Measurements from ENCODE around the gene ZNF775. TPM values are rescaled to one million over a fixed set of nuclear protein-coding genes. Genes with fewer than 3 reads are reported as not detected.

ZNF775 gene
- total RNA-seq, 6 experiments from 2014 or later, result 0.44 to 1.6 (median 0.96) TPM

DNA sequence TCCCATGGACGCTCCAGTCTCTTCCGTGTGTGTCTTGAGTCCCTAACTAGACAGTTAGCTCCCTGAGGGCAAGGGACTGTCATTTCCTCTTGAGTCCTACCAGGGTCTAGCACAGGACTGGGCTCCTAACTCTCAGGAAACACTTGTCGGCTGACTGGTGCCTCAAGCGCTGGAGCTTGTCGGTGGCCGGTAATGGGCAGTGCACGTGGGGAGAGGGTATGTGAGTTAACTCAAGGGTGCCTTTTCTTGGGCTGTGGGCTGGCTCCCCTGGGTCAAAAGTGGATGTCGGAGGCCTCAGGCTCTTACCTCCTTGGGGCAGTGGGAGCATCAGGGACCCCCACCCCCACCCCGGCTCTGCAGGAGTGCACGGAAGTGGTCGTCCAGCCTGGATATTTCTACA is 32.9 kb downstream of the ZNF775 start:
- no peak for DNase-seq
- H3K27ac ChIP-seq, result no peak overlapping the region
- WGBS (ENCODE audit: insufficient coverage, low coverage, low lambda C conversion rate, missing lambda C conversion rate), result 88% methylated on average over 7 of the region's 11 CpGs
- intact Hi-C loops (cut with DNase I), result no loop called here
- H3K36me3 ChIP-seq, result peaks cover 0 to 5% (median 0%) of the 10 kb centered on the region in 4 donors
- H3K9me3 ChIP-seq, result no peaks in the 10 kb centered on the region
- ATAC-seq, result no peak
- H3K27me3 ChIP-seq, result no peaks in the 10 kb centered on the region
- peaks cover 0 to 20% (median 2%) of the 10 kb centered on the region in 4 donors for H3K4me1 ChIP-seq
- H3K4me3 ChIP-seq, result no peak overlapping the region
- TF ChIP-seq, protein P1, sequence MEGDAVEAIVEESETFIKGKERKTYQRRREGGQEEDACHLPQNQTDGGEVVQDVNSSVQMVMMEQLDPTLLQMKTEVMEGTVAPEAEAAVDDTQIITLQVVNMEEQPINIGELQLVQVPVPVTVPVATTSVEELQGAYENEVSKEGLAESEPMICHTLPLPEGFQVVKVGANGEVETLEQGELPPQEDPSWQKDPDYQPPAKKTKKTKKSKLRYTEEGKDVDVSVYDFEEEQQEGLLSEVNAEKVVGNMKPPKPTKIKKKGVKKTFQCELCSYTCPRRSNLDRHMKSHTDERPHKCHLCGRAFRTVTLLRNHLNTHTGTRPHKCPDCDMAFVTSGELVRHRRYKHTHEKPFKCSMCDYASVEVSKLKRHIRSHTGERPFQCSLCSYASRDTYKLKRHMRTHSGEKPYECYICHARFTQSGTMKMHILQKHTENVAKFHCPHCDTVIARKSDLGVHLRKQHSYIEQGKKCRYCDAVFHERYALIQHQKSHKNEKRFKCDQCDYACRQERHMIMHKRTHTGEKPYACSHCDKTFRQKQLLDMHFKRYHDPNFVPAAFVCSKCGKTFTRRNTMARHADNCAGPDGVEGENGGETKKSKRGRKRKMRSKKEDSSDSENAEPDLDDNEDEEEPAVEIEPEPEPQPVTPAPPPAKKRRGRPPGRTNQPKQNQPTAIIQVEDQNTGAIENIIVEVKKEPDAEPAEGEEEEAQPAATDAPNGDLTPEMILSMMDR (IDR thresholded peaks at IDR 0.05), result no peak
- TF ChIP-seq POLR2A (IDR thresholded peaks at IDR 0.05), result no peak

DNA sequence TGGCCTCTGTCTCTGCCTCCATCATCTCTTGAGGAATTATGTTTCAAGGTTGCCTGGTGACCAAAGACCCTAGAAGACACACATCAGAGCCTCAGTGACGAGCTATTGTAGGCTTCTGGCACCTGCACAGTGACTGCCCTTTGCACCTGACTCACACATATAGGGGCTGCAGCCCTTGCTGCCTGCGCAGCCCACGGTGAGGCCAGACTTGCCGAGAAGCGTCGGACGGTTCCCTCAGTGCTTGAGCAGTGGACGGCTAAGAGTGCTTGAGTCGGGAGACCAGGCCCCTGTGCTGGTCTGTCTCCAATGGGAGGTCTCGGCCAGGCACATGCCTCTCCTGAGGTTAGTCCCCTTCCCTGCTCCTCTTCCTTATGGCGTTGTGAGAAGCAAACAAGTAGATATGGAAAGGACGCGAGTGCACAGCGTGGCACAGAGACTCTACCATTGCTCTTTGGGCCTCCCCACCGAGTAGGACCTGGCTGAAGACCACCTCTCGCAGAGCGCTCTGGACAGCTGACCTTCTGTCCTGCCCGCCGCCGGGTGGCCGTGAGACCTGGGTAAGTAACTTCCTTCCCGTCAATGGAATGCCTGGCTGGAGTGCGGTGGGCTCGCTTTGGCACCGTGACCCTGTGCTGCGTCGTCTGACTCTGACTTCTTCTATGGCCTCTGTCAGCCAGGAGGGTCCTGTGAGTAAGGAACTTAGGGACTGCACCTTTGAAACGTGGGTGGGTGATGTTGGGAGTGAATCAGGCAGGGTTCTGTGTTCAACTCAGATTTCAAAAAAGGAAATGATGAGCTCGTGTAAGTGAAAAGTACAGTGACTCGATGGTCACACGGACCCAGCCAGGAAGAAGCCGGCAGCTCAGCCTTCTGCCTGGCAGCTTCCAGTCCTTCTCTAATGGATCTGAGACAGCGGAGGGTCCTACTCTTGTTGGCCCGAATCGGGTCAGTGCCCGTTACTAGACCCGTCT is 33.7 kb downstream of the ZNF775 start:
- Histone ChIP-seq H3K27me3 (no peaks in the 10 kb centered on the region), H3K9me3 (no peaks in the 10 kb centered on the region), H3K4me3 (no peak overlapping the region), H3K27ac (no peak overlapping the region), H3K36me3 (peaks cover 0 to 5% (median 0%) of the 10 kb centered on the region in 4 donors), H3K4me1 (peaks cover 0 to 13% (median 2%) of the 10 kb centered on the region in 4 donors)
- intact Hi-C loops (cut with DNase I), result no loop called here
- TF ChIP-seq POLR2A (IDR thresholded peaks at IDR 0.05), result no peak
- TF ChIP-seq, protein P1 (IDR thresholded peaks at IDR 0.05), result no peak
- ATAC-seq (no peak), DNase-seq (peak in 1 of 3 donors; percentile 38)
- WGBS (ENCODE audit: insufficient coverage, low coverage, low lambda C conversion rate, missing lambda C conversion rate), result 79% methylated on average over 14 of the region's 37 CpGs

DNA sequence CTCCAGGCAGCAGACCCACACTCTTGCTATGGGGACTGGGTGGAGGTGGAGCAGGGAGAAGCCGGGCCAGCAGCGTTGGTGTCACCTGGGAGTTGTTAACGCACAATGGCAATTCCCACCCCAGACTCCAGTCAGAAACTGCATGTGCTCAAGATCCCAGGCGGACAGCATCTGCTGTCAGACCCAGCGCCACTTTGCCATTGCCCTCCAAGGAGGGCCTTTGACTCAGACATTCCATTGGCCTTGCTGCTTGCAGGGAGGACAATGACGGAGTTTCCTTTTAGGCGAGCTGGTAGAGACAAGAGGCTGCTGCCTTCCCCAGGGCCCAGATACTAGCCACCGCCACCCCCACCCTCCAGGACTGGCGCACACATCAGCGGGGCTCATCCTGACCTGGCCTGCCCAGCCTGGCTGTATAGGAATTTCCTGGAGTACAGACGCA is 34.5 kb downstream of the ZNF775 start:
- WGBS (ENCODE audit: insufficient coverage, low coverage, low lambda C conversion rate, missing lambda C conversion rate), result no CpG with 5 or more reads among the region's 11 CpGs
- H3K4me1 ChIP-seq, result peaks cover 0 to 13% (median 2%) of the 10 kb centered on the region in 4 donors
- intact Hi-C loops (cut with DNase I), result no loop called here
- TF ChIP-seq POLR2A (IDR thresholded peaks at IDR 0.05), result no peak
- TF ChIP-seq, protein P1 (IDR thresholded peaks at IDR 0.05), result no peak
- H3K9me3 ChIP-seq, result no peaks in the 10 kb centered on the region
- H3K27ac ChIP-seq, result no peak overlapping the region
- no peaks in the 10 kb centered on the region for H3K27me3 ChIP-seq
- DNase-seq (no peak), ATAC-seq (no peak)
- no peak overlapping the region for H3K4me3 ChIP-seq
- peaks cover 0 to 5% (median 0%) of the 10 kb centered on the region in 4 donors for H3K36me3 ChIP-seq

DNA sequence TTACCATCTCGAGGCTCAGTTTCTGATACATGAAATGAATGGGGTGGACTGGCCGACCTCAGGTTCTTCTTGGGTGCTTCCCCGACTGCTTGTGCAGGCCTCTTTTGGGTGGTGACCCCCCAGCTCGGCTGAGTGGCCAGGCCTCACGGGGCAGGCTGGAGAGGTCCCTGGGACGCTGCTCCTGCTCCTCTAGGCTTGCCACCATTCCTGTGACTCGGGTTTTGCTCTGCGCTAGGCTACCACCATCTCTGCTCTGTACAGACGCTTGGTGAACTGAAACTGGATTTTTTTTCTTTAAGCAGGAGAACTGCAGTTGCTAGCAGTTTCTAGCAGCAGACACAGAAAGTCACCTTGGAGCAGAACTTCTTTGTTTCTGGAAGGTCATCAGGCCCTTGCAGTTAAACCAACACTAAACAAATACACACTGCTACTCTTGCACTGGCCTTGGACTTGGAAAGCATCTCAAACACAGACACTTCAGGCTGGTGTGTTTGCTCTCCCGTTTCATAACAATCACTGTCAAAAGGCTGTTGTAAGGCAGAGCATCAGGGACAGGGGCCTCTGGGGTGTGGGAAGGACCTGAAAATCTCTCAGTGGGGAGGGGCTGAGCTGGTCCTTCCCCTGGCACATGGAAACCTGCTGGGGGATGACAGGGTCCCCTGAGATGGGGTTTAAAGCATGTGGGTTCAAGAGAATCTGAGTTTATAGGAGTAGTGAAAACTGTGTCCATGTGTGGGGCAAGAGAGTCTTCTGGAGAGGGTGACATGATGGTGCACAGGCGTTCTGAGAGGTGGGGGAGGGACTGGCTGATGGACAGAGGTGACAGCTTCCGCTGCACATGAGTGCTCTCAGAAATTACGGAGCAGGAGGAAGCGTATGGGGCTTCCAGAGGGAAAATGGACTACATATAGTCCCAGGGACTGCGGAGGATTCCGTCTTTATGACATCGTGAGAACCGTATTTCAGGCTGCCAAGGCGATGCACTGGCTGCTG is 36.3 kb downstream of the ZNF775 start:
- TF ChIP-seq, protein P1 (IDR thresholded peaks at IDR 0.05), result no peak
- no peak for TF ChIP-seq POLR2A (IDR thresholded peaks at IDR 0.05)
- peak in 1 of 3 donors; percentile 45 for DNase-seq

More for the DNA sequence above, 36.3 kb downstream of the ZNF775 start:
- 51% methylated on average over 5 of the region's 19 CpGs for WGBS (ENCODE audit: insufficient coverage, low coverage, low lambda C conversion rate, missing lambda C conversion rate)
- no peak overlapping the region for H3K4me3 ChIP-seq
- intact Hi-C loops (cut with DNase I), result no loop called here
- peaks cover 0 to 14% (median 2%) of the 10 kb centered on the region in 4 donors for H3K4me1 ChIP-seq
- H3K27me3 ChIP-seq, result no peaks in the 10 kb centered on the region
- no peaks in the 10 kb centered on the region for H3K9me3 ChIP-seq
- H3K36me3 ChIP-seq, result peaks cover 0 to 2% (median 0%) of the 10 kb centered on the region in 4 donors
- ATAC-seq, result peak; percentile 56 to 92 (median 61)
- H3K27ac ChIP-seq, result peak overlapping the region in 1 of 3 donors; percentile 61

All from right lobe of liver (tissue), 6 donors.